Sigmoid colon (tissue), 7 donors: ENCODE results near the gene ADAM23. TPM values are rescaled to one million over a fixed set of nuclear protein-coding genes. Genes with fewer than 3 reads are reported as not detected.

Experiments
- DNase-seq: peaks from one replicate; pipeline ENCODE4 v3.0.0-alpha.2; 2019
- H3K27ac ChIP-seq, 4 donors: fragments of 200-600 bp; sonication (generic); one replicate each; pipeline ENCODE4 v1.5.1; 2016 to 2019; ENCODE audit warnings: mild to moderate bottlenecking in 1 of 4
- H3K27me3 ChIP-seq, 3 donors: fragments of 200-600 bp; sonication (generic); one replicate each; pipeline ENCODE4 v1.5.1; 2019; ENCODE audit warnings: mild to moderate bottlenecking in 1 of 3
- H3K36me3 ChIP-seq, 4 donors: fragments of 200-600 bp; sonication (generic); one replicate each; pipeline ENCODE4 v1.5.1; 2016 to 2019
- H3K4me1 ChIP-seq, 4 donors: fragments of 200-600 bp; sonication (generic); one replicate each; pipeline ENCODE4 v1.5.1; 2017 to 2019
- H3K4me3 ChIP-seq, 4 donors: fragments of 200-600 bp; sonication (generic); one replicate each; pipeline ENCODE4 v1.5.1; 2017 to 2019; ENCODE audit warnings: mild to moderate bottlenecking in 2 of 4, moderate library complexity in 1 of 4
- H3K9me3 ChIP-seq, 4 donors: fragments of 200-600 bp in 3 of 4; sonication (generic) in 3 of 4; one replicate each; pipeline versions ENCODE4 v1.5.1 to v1.6.1; 2013 to 2019
- EP300 ChIP-seq, 4 donors: sonication (generic); formaldehyde crosslinking; IDR thresholded peaks; one replicate each; pipeline ENCODE4 v1.6.1; 2017; ENCODE audit warnings: antibody characterized with exemption in 4 of 4
- POLR2A ChIP-seq, 2 donors: fragments of 450-650 bp; IDR thresholded peaks; one replicate each; pipeline ENCODE4 v1.6.1; 2016; ENCODE audit warnings: antibody characterized with exemption in 2 of 2, mild to moderate bottlenecking in 2 of 2, moderate library complexity in 2 of 2
- POLR2AphosphoS5 ChIP-seq, 4 donors: sonication (generic); formaldehyde crosslinking; IDR thresholded peaks; one replicate each; pipeline ENCODE4 v1.6.1; 2017; ENCODE audit warnings: antibody characterized with exemption in 4 of 4
- WGBS, 2 donors: extraction: QIAGEN DNeasy Blood & Tissue Kit; methylation state at CpG; one replicate each; pipeline ENCODE4 v1.1.7; 2013; 5-methylcytosine and 5-hydroxymethylcytosine counted together
- intact Hi-C: fragments of 100-400 bp; cut with DNase I; formaldehyde crosslinking; loops from one replicate; pipeline ENCODE4 v1.15.1; 2023
- polyA plus RNA-seq, 3 donors: library from polyadenylated mRNA; stranded (reverse); fragments of 200-250 nt; gene quantifications; one replicate each; pipeline ENCODE4 v1.2.3, GENCODE V29; 2013
- total RNA-seq, 4 donors: library from RNA; depleted of rRNA; stranded (reverse); fragments of >200 nt; gene quantifications; one replicate each; pipeline ENCODE4 v1.1.0, GENCODE V29; 2016
- TF ChIP-seq, protein P1 (sequence below), 4 experiments: fragments of 450-650 bp in 3 of 4; fragments of 200-600 bp in 1 of 4; IDR thresholded peaks; one replicate each; pipeline ENCODE4 v1.5.1; 2016 to 2019; ENCODE audit warnings: antibody characterized with exemption in 4 of 4, mild to moderate bottlenecking in 3 of 4, moderate library complexity in 2 of 4
- donor health status: healthy with polysubstance abuse.
- donor health status: Bipolar disorder and iron deficiency.
- donor health status: healthy.

Gene ADAM23
- total and polyA plus RNA-seq, 7 donors: under 0.01 to 2.9 (median 1.6) TPM

GRCh38 chr2:206526416-206526815 is 83.1 kb downstream of the ADAM23 start:
- intact Hi-C loops: no loop called here
- H3K27ac ChIP-seq: no peak overlapping the region
- no peak overlapping the region for H3K4me3 ChIP-seq
- WGBS, 2 donors: 49 to 90% methylated on average over 1 of the region's 1 CpG
- H3K36me3 ChIP-seq: no peaks in the 10 kb centered on the region
- no peak for DNase-seq
- TF ChIP-seq POLR2A (IDR thresholded peaks at IDR 0.05) (no peak), POLR2AphosphoS5 (IDR thresholded peaks at IDR 0.05) (no peak), EP300 (IDR thresholded peaks at IDR 0.05) (no peak)
- TF ChIP-seq, protein P1, sequence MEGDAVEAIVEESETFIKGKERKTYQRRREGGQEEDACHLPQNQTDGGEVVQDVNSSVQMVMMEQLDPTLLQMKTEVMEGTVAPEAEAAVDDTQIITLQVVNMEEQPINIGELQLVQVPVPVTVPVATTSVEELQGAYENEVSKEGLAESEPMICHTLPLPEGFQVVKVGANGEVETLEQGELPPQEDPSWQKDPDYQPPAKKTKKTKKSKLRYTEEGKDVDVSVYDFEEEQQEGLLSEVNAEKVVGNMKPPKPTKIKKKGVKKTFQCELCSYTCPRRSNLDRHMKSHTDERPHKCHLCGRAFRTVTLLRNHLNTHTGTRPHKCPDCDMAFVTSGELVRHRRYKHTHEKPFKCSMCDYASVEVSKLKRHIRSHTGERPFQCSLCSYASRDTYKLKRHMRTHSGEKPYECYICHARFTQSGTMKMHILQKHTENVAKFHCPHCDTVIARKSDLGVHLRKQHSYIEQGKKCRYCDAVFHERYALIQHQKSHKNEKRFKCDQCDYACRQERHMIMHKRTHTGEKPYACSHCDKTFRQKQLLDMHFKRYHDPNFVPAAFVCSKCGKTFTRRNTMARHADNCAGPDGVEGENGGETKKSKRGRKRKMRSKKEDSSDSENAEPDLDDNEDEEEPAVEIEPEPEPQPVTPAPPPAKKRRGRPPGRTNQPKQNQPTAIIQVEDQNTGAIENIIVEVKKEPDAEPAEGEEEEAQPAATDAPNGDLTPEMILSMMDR (IDR thresholded peaks at IDR 0.05): no peak
- no peaks in the 10 kb centered on the region for H3K9me3 ChIP-seq
- H3K27me3 ChIP-seq: no peaks in the 10 kb centered on the region
- H3K4me1 ChIP-seq: no peaks in the 10 kb centered on the region

DNA sequence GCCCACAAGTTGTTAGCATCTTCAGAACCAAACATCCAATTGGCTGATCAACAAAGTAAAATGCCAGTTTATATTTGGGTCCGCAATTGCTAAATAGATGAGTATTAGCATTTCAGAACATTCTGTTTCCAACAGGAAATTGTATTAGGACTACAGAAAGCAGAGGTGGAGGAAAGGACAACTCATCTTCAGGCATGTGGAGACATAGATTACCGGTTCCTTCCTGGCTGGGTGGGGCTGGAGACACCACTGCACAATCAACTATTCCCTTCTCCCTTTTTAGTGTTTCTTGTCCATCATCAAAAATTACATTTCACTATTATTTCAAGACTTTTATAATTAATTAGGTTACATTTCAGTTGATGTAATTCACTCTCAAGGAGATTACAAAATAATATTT is 83.8 kb downstream of the ADAM23 start:
- H3K4me1 ChIP-seq: peaks cover 0 to 5% (median 2%) of the 10 kb centered on the region in 4 donors
- H3K27ac ChIP-seq: no peak overlapping the region
- H3K36me3 ChIP-seq: no peaks in the 10 kb centered on the region
- TF ChIP-seq POLR2AphosphoS5 (IDR thresholded peaks at IDR 0.05) (no peak), POLR2A (IDR thresholded peaks at IDR 0.05) (no peak), EP300 (IDR thresholded peaks at IDR 0.05) (no peak)
- TF ChIP-seq, protein P1 (IDR thresholded peaks at IDR 0.05): no peak
- no peaks in the 10 kb centered on the region for H3K27me3 ChIP-seq
- H3K4me3 ChIP-seq: no peak overlapping the region
- no peak for DNase-seq
- WGBS, 2 donors: 86 to 91% methylated on average over 2 of the region's 2 CpGs
- intact Hi-C loops: no loop called here
- H3K9me3 ChIP-seq: no peaks in the 10 kb centered on the region

- 71 to 78% methylated on average over 11 of the region's 11 CpGs for WGBS, 2 donors
- no peaks in the 10 kb centered on the region for H3K9me3 ChIP-seq
- TF ChIP-seq POLR2AphosphoS5 (IDR thresholded peaks at IDR 0.05) (no peak), POLR2A (IDR thresholded peaks at IDR 0.05) (no peak), EP300 (IDR thresholded peaks at IDR 0.05) (no peak)
- TF ChIP-seq, protein P1 (IDR thresholded peaks at IDR 0.05): no peak
Observed at GRCh38 chr2:206530727-206531126, 87.4 kb downstream of the ADAM23 start.

DNA sequence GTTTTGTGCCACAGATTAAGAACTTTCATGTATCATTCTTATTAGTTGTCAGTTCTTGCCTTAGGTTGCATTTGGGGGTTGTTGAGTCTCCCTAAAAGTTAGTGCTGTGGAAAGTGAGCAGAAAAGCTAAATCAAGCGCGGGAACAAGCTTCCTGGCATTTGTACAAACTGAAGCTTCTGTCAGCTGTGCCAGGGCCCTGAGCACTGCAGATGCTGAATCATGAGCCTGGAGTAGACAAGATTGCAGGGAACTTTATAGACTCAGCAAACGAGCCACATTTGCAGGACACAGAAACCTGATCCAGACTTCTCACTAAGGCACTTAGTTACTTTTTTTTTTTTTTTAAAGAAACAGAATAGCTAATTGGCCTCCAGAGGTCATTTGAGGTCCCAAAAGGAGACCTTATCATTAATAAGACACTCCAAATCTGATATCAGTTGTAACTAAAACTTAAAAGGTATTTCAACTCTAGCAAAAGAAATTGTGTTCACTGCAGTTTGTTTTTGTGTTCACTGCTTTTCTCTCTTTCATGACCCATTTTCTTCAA is 88.7 kb downstream of the ADAM23 start:
- 56 to 59% methylated on average over 3 of the region's 3 CpGs for WGBS, 2 donors
- H3K4me3 ChIP-seq: no peak overlapping the region
- no peaks in the 10 kb centered on the region for H3K36me3 ChIP-seq
- DNase-seq: no peak
- TF ChIP-seq, protein P1 (IDR thresholded peaks at IDR 0.05): no peak
- TF ChIP-seq POLR2A (IDR thresholded peaks at IDR 0.05): no peak
- TF ChIP-seq POLR2AphosphoS5 (IDR thresholded peaks at IDR 0.05): no peak
- TF ChIP-seq EP300 (IDR thresholded peaks at IDR 0.05): no peak
- H3K9me3 ChIP-seq: no peaks in the 10 kb centered on the region
- no peaks in the 10 kb centered on the region for H3K27me3 ChIP-seq
- peaks cover 0 to 6% (median 2%) of the 10 kb centered on the region in 4 donors for H3K4me1 ChIP-seq
- intact Hi-C loops: no loop called here
- no peak overlapping the region for H3K27ac ChIP-seq

More at GRCh38 chr2:206530727-206531126, 87.4 kb downstream of the ADAM23 start:
- intact Hi-C loops: no loop called here
- H3K4me1 ChIP-seq: peaks cover 0 to 6% (median 2%) of the 10 kb centered on the region in 4 donors
- H3K27me3 ChIP-seq: no peaks in the 10 kb centered on the region
- no peak for DNase-seq
- no peak overlapping the region for H3K27ac ChIP-seq
- no peaks in the 10 kb centered on the region for H3K36me3 ChIP-seq
- no peak overlapping the region for H3K4me3 ChIP-seq

GRCh38 chr2:206533977-206534376 is 90.6 kb downstream of the ADAM23 start:
- Histone ChIP-seq H3K36me3 (no peaks in the 10 kb centered on the region), H3K9me3 (no peaks in the 10 kb centered on the region), H3K4me1 (peaks cover 0 to 6% (median 2%) of the 10 kb centered on the region in 4 donors), H3K27ac (no peak overlapping the region), H3K4me3 (no peak overlapping the region), H3K27me3 (no peaks in the 10 kb centered on the region)
- intact Hi-C loops: no loop called here
- WGBS, 2 donors: 86 to 90% methylated on average over 1 of the region's 1 CpG
- no peak for TF ChIP-seq EP300 (IDR thresholded peaks at IDR 0.05)
- TF ChIP-seq POLR2AphosphoS5 (IDR thresholded peaks at IDR 0.05): no peak
- TF ChIP-seq, protein P1 (IDR thresholded peaks at IDR 0.05): no peak
- TF ChIP-seq POLR2A (IDR thresholded peaks at IDR 0.05): no peak
- DNase-seq: no peak
